ENCODE data around the gene KLHL29. TPM values are rescaled to one million over a fixed set of nuclear protein-coding genes. Genes with fewer than 3 reads are reported as not detected.
A peak's percentile ranks its signal among the peaks of the same experiment; 100 is the strongest.

Gene KLHL29
- total RNA-seq, 1 donor from 2014 or later, result 22.3 TPM

GRCh38 chr2:23615216-23616020 is 230.4 kb downstream of the KLHL29 start:
- DNase-seq (ENCODE audit: low spot score), result no peak

- no peak for DNase-seq (ENCODE audit: low spot score)
Observed at GRCh38 chr2:23616630-23617029, 231.7 kb downstream of the KLHL29 start.

GRCh38 chr2:23617167-23617810 is 232.3 kb downstream of the KLHL29 start:
- peak; percentile 65 for DNase-seq (ENCODE audit: low spot score)

- DNase-seq (ENCODE audit: low spot score), result no peak
Observed at GRCh38 chr2:23617811-23618215, 232.8 kb downstream of the KLHL29 start.

- DNase-seq (ENCODE audit: low spot score), result no peak
Observed at GRCh38 chr2:23618265-23618664, 233.3 kb downstream of the KLHL29 start.

- no peak for DNase-seq (ENCODE audit: low spot score)
Observed at GRCh38 chr2:23618794-23619530, 234.0 kb downstream of the KLHL29 start.

- no peak for DNase-seq (ENCODE audit: low spot score)
Observed at GRCh38 chr2:23619941-23620340, 235.0 kb downstream of the KLHL29 start.

- peak; percentile 31 for DNase-seq (ENCODE audit: low spot score)
Observed at GRCh38 chr2:23620841-23621341, 235.9 kb downstream of the KLHL29 start.

- DNase-seq (ENCODE audit: low spot score), result no peak
Observed at GRCh38 chr2:23621616-23622015, 236.6 kb downstream of the KLHL29 start.

GRCh38 chr2:23622466-23622865 is 237.5 kb downstream of the KLHL29 start:
- DNase-seq (ENCODE audit: low spot score), result no peak

- DNase-seq (ENCODE audit: low spot score), result no peak
Observed at GRCh38 chr2:23622966-23623675, 238.1 kb downstream of the KLHL29 start.

GRCh38 chr2:23624378-23624777 is 239.4 kb downstream of the KLHL29 start:
- DNase-seq (ENCODE audit: low spot score), result no peak

- DNase-seq (ENCODE audit: low spot score), result no peak
Observed at GRCh38 chr2:23624915-23625314, 239.9 kb downstream of the KLHL29 start.

- DNase-seq (ENCODE audit: low spot score), result no peak
Observed at GRCh38 chr2:23625726-23626125, 240.7 kb downstream of the KLHL29 start.

- no peak for DNase-seq (ENCODE audit: low spot score)
Observed at GRCh38 chr2:23626701-23627230, 241.8 kb downstream of the KLHL29 start.

GRCh38 chr2:23627236-23628009 is 242.4 kb downstream of the KLHL29 start:
- DNase-seq (ENCODE audit: low spot score), result no peak

GRCh38 chr2:23628926-23629771 is 244.2 kb downstream of the KLHL29 start:
- DNase-seq (ENCODE audit: low spot score), result no peak

GRCh38 chr2:23629772-23630480 is 244.9 kb downstream of the KLHL29 start:
- no peak for DNase-seq (ENCODE audit: low spot score)

GRCh38 chr2:23630961-23631360 is 246.0 kb downstream of the KLHL29 start:
- DNase-seq (ENCODE audit: low spot score), result no peak

All from mucosa of gallbladder (tissue), 1 donor.